Measurements from ENCODE around the gene CALY. TPM values are rescaled to one million over a fixed set of nuclear protein-coding genes. Genes with fewer than 3 reads are reported as not detected.
A peak's percentile ranks its signal among the peaks of the same experiment; 100 is the strongest.

The CALY gene
- total RNA-seq, 1 experiment from 2014 or later: not detected

GRCh38 chr10:133292919-133293809 lies 43.5 kb downstream of the CALY start:
- no peaks in the 10 kb centered on the region for H3K9me3 ChIP-seq (ENCODE audit: low read length)
- H3K27ac ChIP-seq (ENCODE audit: low read length): peak overlapping the region; percentile 94
- H3K4me2 ChIP-seq (ENCODE audit: low read length): peak overlapping the region; percentile 69
- POLR2A ChIA-PET (ENCODE audit: unreplicated experiment): interaction anchor here (0.5 to 0.6 kb wide), 4 partner anchors 13 to 34 kb away, joined by 3 to 4 read pairs (median 3); no protein-coding TSS in a partner anchor
- H3K4me1 ChIP-seq (ENCODE audit: insufficient read depth, low read length): peaks cover 23% of the 10 kb centered on the region
- CTCF ChIA-PET: interaction anchor here (1.1 to 1.5 kb wide), 2 partner anchors 15 to 35 kb away, joined by 3 to 4 read pairs; no protein-coding TSS in a partner anchor
- peak; percentile 93 for DNase-seq
- H3K79me2 ChIP-seq (ENCODE audit: low read length): no peaks in the 10 kb centered on the region; the same call in 1 of the 2 replicates
- H4K20me1 ChIP-seq (ENCODE audit: low read length): no peaks in the 10 kb centered on the region
- H3K4me3 ChIP-seq (ENCODE audit: low read length): peak overlapping the region; percentile 44; the same call in 1 of the 2 replicates
- no peak overlapping the region for H2AFZ ChIP-seq (ENCODE audit: low read length)
- TF ChIP-seq EZH2 (IDR thresholded peaks at IDR 0.05; ENCODE audit: low read length, unreplicated experiment): no peak
- no peak for TF ChIP-seq CTCF (conservative IDR thresholded peaks at IDR 0.05; ENCODE audit: low read depth, low read length)
- no peak for TF ChIP-seq EZH2phosphoT487 (IDR thresholded peaks at IDR 0.05; ENCODE audit: borderline replicate concordance, low read length)
- no peaks in the 10 kb centered on the region for H3K9me2 ChIP-seq (replicated peaks; ENCODE audit: low read length)
- H3K36me3 ChIP-seq (ENCODE audit: low read depth, low read length): peaks cover 27% of the 10 kb centered on the region; the same call in 1 of the 2 replicates
- ATAC-seq: peak; percentile 84
- intact Hi-C loops (cut with micrococcal nuclease): loop anchor here (1.0 kb wide), 1 partner anchor 36 kb away; no protein-coding TSS in a partner anchor
- H3K27me3 ChIP-seq (ENCODE audit: low read length): no peaks in the 10 kb centered on the region
- no TSS peak for BruUV-seq (replicated peaks)
- H3F3A ChIP-seq (ENCODE audit: low read length, unreplicated experiment): no peaks in the 10 kb centered on the region
- H3K9ac ChIP-seq (ENCODE audit: low read length): peak overlapping the region; percentile 67

GRCh38 chr10:133289761-133290160 lies 46.9 kb downstream of the CALY start:
- DNase-seq: no peak
- Histone ChIP-seq H3F3A (ENCODE audit: low read length, unreplicated experiment) (no peaks in the 10 kb centered on the region), H3K9me3 (ENCODE audit: low read length) (no peaks in the 10 kb centered on the region), H3K4me2 (ENCODE audit: low read length) (no peak overlapping the region), H3K4me3 (ENCODE audit: low read length) (no peak overlapping the region), H2AFZ (ENCODE audit: low read length) (no peak overlapping the region), H4K20me1 (ENCODE audit: low read length) (no peaks in the 10 kb centered on the region), H3K9me2 (replicated peaks; ENCODE audit: low read length) (no peaks in the 10 kb centered on the region), H3K27ac (ENCODE audit: low read length) (no peak overlapping the region), H3K36me3 (ENCODE audit: low read depth, low read length) (peaks cover 14% of the 10 kb centered on the region; the same call in 1 of the 2 replicates), H3K27me3 (ENCODE audit: low read length) (no peaks in the 10 kb centered on the region), H3K9ac (ENCODE audit: low read length) (no peak overlapping the region), H3K79me2 (ENCODE audit: low read length) (no peaks in the 10 kb centered on the region; the same call in 1 of the 2 replicates), H3K4me1 (ENCODE audit: insufficient read depth, low read length) (peaks cover 23% of the 10 kb centered on the region)
- POLR2A ChIA-PET (ENCODE audit: unreplicated experiment): no interaction called here
- intact Hi-C loops (cut with micrococcal nuclease): no loop called here
- no peak for ATAC-seq
- TF ChIP-seq EZH2phosphoT487 (IDR thresholded peaks at IDR 0.05; ENCODE audit: borderline replicate concordance, low read length): no peak
- no peak for TF ChIP-seq CTCF (conservative IDR thresholded peaks at IDR 0.05; ENCODE audit: low read depth, low read length)
- TF ChIP-seq EZH2 (IDR thresholded peaks at IDR 0.05; ENCODE audit: low read length, unreplicated experiment): no peak
- CTCF ChIA-PET: no interaction called here
- BruUV-seq (replicated peaks): no TSS peak

Data from PC-3 (cell line).